Measurements from ENCODE around the gene SLC27A5. TPM values are rescaled to one million over a fixed set of nuclear protein-coding genes. Genes with fewer than 3 reads are reported as not detected.
"Not testable (repeated sequence)": the region's sequence is repeated elsewhere in the genome, so short reads cannot be mapped to it uniquely, and the experiment has no call there.

The SLC27A5 gene
- total RNA-seq, 3 donors from 2014 or later (not counting 1 experiment from before 2014, with no cell fraction given), result 4.6 to 7.0 (median 4.7) TPM

- no peaks in the 10 kb centered on the region for H3K27me3 ChIP-seq (ENCODE audit: control insufficient read depth, insufficient read depth, low read length)
- H3K36me3 Mint-ChIP-seq, result no peaks in the 10 kb centered on the region
- H3K9me3 Mint-ChIP-seq, result peaks cover 10 to 11% of the 10 kb centered on the region in 2 donors
- WGBS (ENCODE audit: insufficient coverage), result 97% methylated on average over 8 of the region's 8 CpGs
- TF ChIP-seq CTCF (IDR thresholded peaks at IDR 0.05), result no peak
- no peak overlapping the region for H3K27ac ChIP-seq (ENCODE audit: low read length)
- ATAC-seq, result no peak
- H3K27me3 Mint-ChIP-seq (ENCODE audit: low read depth in 2 of 2), result no peaks in the 10 kb centered on the region
- H3K4me3 Mint-ChIP-seq, result no peak overlapping the region
- H3K4me1 ChIP-seq (ENCODE audit: control insufficient read depth, insufficient read depth, low read length), result peaks cover 23% of the 10 kb centered on the region
- H3K27ac Mint-ChIP-seq, result no peak overlapping the region
- H3K4me3 ChIP-seq (ENCODE audit: low read length), result no peak overlapping the region
- no peaks in the 10 kb centered on the region for H3K36me3 ChIP-seq (ENCODE audit: control insufficient read depth, insufficient read depth, low read length)
- H3K4me1 Mint-ChIP-seq, result peaks cover 14 to 18% of the 10 kb centered on the region in 2 donors
- DNase-seq, result no peak
- peaks cover 6% of the 10 kb centered on the region for H3K9me3 ChIP-seq (ENCODE audit: control insufficient read depth, insufficient read depth, low read length)
- intact Hi-C loops (cut with micrococcal nuclease), result no loop called here
These were observed 14.1 kb downstream of the SLC27A5 start for GRCh38 chr19:58497634-58498170.

- DNase-seq, result no peak
- no peak for ATAC-seq
- intact Hi-C loops (cut with micrococcal nuclease), result no loop called here
- Histone ChIP-seq H3K4me1 (ENCODE audit: control insufficient read depth, insufficient read depth, low read length) (no peaks in the 10 kb centered on the region), H3K27me3 (ENCODE audit: control insufficient read depth, insufficient read depth, low read length) (no peaks in the 10 kb centered on the region), H3K36me3 (ENCODE audit: control insufficient read depth, insufficient read depth, low read length) (no peaks in the 10 kb centered on the region), H3K9me3 (ENCODE audit: control insufficient read depth, insufficient read depth, low read length) (no peaks in the 10 kb centered on the region), H3K27ac (ENCODE audit: low read length) (no peak overlapping the region), H3K4me3 (ENCODE audit: low read length) (no peak overlapping the region)
- Mint-ChIP-seq H3K9me3 (no peaks in the 10 kb centered on the region), H3K4me1 (no peaks in the 10 kb centered on the region), H3K4me3 (no peak overlapping the region), H3K36me3 (no peaks in the 10 kb centered on the region), H3K27me3 (ENCODE audit: low read depth in 2 of 2) (no peaks in the 10 kb centered on the region), H3K27ac (no peak overlapping the region)
- TF ChIP-seq CTCF (IDR thresholded peaks at IDR 0.05), result no peak
- 95% methylated on average over 14 of the region's 14 CpGs for WGBS (ENCODE audit: insufficient coverage)
These were observed 19.5 kb downstream of the SLC27A5 start for GRCh38 chr19:58492265-58492664.

GRCh38 chr19:58491393-58491792, 20.4 kb downstream of the SLC27A5 start:
- no peak overlapping the region for H3K4me3 Mint-ChIP-seq
- no peaks in the 10 kb centered on the region for H3K27me3 ChIP-seq (ENCODE audit: control insufficient read depth, insufficient read depth, low read length)
- no peaks in the 10 kb centered on the region for H3K4me1 Mint-ChIP-seq
- H3K4me3 ChIP-seq (ENCODE audit: low read length), result no peak overlapping the region
- no peaks in the 10 kb centered on the region for H3K9me3 Mint-ChIP-seq
- H3K36me3 Mint-ChIP-seq, result no peaks in the 10 kb centered on the region
- H3K27me3 Mint-ChIP-seq (ENCODE audit: low read depth in 2 of 2), result no peaks in the 10 kb centered on the region
- no peak for DNase-seq
- no peaks in the 10 kb centered on the region for H3K36me3 ChIP-seq (ENCODE audit: control insufficient read depth, insufficient read depth, low read length)
- no peaks in the 10 kb centered on the region for H3K4me1 ChIP-seq (ENCODE audit: control insufficient read depth, insufficient read depth, low read length)
- H3K27ac Mint-ChIP-seq, result no peak overlapping the region
- no peak for ATAC-seq
- no peak for TF ChIP-seq CTCF (IDR thresholded peaks at IDR 0.05)
- no peak overlapping the region for H3K27ac ChIP-seq (ENCODE audit: low read length)
- intact Hi-C loops (cut with micrococcal nuclease), result no loop called here
- H3K9me3 ChIP-seq (ENCODE audit: control insufficient read depth, insufficient read depth, low read length), result no peaks in the 10 kb centered on the region
- 90% methylated on average over 5 of the region's 5 CpGs for WGBS (ENCODE audit: insufficient coverage)

GRCh38 chr19:58484349-58484748, 27.4 kb downstream of the SLC27A5 start:
- intact Hi-C loops (cut with micrococcal nuclease); H3K27ac ChIP-seq (ENCODE audit: low read length); H3K27ac Mint-ChIP-seq; H3K9me3 Mint-ChIP-seq; H3K36me3 ChIP-seq (ENCODE audit: control insufficient read depth, insufficient read depth, low read length); H3K4me3 ChIP-seq (ENCODE audit: low read length); H3K4me1 Mint-ChIP-seq; ATAC-seq; H3K4me1 ChIP-seq (ENCODE audit: control insufficient read depth, insufficient read depth, low read length); H3K4me3 Mint-ChIP-seq; H3K27me3 ChIP-seq (ENCODE audit: control insufficient read depth, insufficient read depth, low read length); DNase-seq; H3K9me3 ChIP-seq (ENCODE audit: control insufficient read depth, insufficient read depth, low read length); H3K27me3 Mint-ChIP-seq (ENCODE audit: low read depth in 2 of 2); H3K36me3 Mint-ChIP-seq: not testable (repeated sequence)
- 100% methylated on average over 4 of the region's 5 CpGs for WGBS (ENCODE audit: insufficient coverage)

Data from natural killer cell (primary cell).